HG02610 (cell line): ENCODE results near the gene WDR31.
"Not testable (repeated sequence)": the region's sequence is repeated elsewhere in the genome, so short reads cannot be mapped to it uniquely, and the experiment has no call there.

Experiments used
- ATAC-seq: cut with Tn5 transposase; IDR thresholded peaks from one replicate; pipeline ENCODE4 v1.9.1; 2021; ENCODE audit warnings: mild to moderate bottlenecking, moderate library complexity; ENCODE audit not compliant: unreplicated experiment

Gene WDR31

DNA sequence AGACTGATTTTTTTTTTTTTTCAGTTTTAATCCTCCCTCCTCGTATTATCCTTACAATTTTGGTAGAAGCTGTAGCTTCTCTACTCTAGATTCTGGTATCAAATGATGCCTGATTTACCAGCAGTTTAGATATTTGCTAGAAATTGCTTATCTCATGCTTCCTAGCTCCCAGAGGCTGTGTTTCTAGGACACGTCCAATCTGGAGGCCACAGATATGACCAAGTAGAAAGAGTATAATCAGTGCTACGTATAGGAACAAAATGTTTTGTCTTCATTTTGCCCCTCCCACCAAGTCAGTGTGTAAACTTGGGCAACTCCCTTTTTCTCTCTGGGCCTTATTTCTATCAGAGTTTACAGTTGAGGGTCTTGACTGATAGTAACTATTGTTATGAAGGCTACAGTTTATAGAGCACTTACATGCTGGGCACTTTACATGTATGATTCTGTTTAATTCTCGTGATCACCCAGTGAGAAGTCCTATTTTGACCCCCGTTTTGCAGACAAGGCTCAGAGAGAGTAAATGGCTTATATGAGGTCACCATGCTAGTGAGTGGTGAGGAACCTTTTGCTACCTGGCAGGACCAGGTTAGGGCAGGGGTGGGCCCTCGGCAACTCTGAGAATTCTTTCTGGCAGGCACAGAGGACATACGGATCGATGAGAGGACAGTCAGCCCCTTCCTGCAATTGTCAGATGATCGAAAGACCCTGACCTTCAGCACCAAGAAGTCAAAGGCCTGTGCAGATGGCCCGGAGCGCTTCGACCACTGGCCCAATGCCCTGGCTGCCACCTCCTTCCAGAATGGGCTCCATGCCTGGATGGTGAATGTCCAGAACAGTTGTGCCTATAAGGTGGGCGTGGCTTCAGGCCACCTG, 29.1 kb upstream of the WDR31 start:
- ATAC-seq: no peak

DNA sequence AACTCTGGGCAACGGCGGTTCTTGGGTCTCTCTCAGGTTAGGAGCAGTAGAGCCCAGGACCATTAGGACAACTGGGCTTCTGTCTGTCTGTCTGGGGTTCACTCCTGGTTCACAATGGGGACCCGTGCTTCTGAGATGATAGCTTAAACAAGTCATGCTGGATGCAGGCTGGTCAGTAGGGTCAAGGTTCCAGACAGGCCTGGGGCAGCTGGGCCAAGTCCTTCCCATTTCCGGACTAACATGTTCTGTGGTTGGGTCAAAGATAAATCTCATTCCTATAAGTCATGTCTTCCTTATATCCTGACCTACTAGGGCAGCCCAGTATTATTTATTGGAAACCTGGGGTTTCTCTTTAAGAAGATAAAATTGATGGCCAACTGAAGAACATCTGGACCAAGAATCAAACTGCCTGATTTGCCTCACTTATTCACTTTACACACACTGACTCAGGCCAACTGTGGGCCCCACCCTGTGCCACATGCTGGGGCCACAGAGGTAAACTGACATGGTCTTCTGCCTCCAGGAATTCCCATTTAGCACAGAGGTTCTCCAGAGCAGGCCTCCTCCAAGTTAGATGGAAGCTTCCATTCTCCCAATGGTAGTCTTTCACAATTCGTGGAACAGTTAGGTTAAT, 28.4 kb upstream of the WDR31 start:
- ATAC-seq: no peak

DNA sequence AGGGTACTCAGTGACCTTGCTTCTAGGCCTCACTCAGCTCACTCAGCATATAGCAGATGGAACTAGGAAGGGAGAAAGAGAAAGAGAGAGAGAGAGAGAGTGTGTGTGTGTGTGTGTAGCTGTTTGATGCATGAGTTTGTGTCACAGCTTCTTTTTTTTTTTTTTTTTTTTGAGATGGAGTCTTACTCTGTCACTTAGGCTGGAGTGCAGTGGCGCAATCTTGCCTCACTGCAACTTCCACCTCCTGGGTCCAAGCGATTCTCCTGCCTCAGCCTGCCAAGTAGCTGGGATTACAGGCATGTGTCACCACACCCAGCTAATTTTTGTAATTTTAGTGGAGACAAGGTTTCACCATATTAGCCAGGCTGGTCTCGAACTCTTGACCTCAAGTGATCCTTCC, 25.6 kb upstream of the WDR31 start:
- not testable (repeated sequence) for ATAC-seq

DNA sequence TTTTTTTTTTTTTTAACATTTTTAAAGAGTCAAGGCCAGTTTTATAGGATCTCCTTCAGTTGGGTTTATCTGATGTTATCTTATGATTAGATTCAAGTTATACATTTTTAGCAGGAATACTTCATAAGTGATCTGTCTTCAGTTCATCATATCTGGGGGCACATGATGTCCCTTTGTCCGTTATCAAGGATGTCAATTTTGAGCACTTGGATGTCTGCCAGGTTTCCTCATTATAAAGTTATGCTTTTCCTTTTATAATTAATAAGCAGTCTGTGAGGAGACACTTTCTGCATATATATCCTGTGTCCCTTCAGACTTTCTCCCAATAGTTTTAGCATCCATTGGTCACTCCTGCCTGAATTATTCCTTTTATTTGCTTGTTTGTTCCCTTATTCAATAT, 24.9 kb upstream of the WDR31 start:
- ATAC-seq: no peak

DNA sequence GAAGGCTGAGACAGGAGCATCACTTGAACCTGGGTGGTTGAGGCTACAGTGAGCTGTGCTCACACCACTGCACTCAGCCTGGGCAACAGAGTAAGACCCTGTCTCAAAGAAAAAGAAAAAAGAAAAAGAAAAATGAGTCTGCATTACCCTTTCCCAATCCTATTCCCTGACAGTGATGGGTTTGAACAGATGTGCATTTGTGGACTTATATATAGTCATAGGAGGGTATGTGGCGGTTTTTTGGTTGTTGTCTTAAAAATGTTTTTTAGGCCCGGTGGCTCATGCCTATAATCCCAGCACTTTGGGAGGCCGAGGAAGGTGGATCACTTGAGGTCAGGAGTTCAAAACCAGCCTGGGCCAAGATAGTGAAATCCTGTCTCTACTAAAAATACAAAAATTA, 23.3 kb upstream of the WDR31 start:
- ATAC-seq: no peak

DNA sequence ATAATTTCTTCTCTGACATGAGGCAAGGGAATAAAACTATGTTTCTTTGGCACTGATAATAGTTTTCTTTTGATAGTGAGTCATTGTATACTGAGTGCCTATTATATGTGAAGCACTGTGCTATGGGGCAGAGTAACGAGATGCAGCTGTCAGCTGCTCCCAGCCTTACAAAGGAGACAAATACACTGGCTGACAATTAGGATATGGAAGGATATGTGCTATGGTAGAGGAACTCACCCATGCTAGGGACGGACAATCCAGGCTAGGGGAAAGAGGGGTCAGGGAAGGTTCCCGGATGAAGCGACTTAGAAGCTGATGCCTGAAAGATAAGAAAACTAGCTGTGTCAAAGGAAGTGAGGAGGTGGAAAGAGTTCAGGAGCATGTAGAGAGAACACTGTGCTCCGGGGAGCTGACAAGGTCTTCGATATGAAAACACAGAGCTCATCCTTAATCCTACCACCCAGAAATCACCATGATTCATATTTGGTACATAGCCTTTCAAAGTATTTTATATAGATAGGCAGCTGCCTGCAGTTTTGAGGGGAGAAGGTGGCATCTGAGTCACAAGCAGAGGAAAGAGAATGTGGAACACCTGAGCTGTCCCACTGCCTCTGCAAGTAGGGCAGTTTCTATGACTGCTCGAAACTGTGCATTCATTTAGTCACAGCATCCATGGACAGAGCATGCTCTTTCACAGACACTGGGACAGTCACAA, 21.4 kb upstream of the WDR31 start:
- no peak for ATAC-seq

DNA sequence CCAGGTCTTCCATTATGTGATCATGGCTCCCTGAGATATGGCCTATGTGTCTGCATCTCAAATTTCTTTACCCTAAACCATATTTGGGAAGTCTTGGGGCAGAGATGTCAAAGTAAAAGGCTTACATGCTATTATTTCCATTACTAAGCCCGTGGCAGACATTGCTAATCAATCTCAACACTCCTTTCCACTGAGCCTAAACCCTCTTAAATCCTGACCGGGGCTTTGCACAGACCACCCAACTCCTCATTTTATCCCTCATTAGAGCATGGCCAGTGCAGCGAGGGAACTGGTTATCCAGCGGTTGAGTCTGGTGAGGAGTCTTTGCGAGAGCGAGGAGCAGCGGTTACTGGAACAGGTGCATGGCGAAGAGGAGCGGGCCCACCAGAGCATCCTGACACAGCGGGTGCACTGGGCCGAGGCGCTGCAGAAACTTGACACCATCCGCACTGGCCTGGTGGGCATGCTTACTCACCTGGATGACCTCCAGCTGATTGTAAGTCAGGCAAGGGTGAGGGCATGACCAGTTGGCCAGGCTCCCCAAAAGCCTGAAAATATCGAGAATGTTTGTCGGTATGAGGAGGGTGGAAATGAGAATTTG, 20.3 kb upstream of the WDR31 start:
- no peak for ATAC-seq

DNA sequence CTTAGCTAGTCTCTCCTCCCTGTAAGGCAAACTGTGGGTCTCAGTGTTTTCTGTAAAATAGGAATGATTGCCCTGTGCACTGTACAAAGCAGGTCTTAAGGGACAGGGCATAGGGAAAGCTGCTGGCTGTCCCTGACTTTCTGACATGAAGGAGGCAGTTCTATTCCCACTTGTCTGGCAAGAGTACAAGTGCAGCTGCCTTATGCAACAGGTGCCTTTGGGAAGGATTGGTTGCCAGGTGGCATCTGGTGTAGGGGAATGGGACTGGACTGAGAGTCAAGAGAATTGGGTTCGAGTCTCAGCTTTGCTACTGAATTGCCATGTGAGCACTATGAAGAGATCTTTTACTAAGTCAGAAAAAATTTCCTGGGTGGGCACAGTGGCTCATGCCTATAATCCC, 19.3 kb upstream of the WDR31 start:
- ATAC-seq: no peak

DNA sequence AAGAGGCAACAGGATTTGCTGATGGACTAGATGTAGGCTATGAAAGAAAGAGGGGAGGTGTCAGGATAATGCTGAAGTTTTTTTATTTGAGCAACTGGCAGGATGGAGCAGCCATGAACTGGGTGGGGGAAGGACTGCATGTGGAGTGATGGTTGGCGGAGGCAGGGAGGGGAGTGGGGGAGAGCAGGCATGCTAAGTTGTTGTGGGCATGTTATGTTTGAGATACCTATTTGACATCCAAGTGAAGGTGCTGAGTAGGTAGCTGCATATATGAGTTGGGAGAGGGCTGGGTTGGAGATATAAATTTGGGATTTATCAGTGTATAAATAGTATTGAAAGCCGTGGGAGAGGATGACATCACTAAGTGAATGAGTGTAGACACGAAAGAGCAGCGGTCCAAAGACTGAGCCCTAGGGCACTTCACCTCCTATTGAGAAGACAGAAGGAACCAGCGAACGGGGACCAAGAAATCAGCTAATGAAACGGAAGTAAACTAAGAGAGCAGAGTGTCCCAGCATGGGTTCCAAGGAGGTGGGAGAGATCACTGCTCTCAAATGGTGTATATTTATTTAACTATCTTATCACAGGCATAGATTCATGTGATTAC, 16.7 kb upstream of the WDR31 start:
- no peak for ATAC-seq

DNA sequence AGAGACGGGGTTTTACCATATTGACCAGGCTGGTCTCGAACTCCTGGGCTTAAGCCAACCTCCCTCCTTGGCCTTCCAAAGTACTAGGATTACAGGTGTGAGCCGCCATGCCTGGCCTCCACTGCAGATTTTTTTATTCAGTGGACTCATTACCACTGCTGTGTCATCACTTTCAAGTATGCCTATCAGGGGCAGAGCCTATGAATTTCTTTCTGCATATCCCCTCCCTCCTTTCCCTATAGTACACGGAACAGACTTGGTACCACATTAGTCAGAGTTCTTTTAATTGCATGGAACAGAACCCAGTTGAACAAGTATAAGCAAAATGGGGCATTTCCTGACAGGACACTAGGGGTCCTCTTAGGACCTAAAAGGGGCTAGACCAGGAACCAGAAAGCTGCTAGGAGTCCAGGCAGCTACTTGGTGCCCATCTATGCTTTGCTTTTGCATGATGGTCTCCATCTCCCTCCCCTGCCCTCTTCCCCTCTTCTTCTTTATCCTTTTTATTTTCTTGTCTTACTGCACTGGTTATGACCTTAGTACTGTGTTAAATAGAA, 15.0 kb upstream of the WDR31 start:
- ATAC-seq: no peak

DNA sequence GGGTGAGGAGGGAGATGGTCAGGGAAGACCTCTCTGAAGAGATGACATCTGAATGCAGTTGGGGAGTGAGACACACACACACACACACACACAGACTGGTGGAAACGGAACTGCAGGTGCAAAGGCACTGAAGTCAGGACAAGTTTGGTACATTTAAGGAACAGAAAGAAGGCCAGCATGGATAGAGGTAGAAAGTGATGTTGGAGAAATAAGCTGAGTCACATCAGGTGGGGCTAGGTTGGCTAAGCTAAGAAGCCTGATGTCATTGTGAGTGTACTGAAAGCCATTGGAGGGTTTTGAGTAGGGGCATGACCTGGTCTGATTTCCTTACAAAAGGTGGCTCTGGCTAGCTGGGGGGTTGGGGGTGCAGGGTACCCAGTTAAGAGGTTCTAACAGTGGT, 12.3 kb upstream of the WDR31 start:
- no peak for ATAC-seq

DNA sequence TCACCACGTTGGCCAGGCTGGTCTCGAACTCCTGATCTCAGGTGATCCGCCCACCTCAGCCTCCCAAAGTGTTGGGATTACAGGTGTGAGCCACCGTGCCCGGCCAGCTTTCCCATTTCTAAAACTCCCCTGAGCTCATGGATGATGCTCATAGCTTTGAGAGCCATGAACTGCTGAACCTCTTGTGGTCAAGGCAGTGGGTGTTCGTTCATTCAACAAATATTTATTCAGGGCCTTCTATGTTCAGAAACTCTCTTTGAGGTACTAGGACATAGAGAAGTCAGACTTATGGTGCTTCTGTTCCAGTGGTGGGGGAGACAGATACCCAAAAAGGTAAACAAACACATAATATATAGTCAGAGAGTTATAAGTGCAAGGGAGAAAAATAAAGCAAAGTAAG, 11.9 kb upstream of the WDR31 start:
- ATAC-seq: no peak

DNA sequence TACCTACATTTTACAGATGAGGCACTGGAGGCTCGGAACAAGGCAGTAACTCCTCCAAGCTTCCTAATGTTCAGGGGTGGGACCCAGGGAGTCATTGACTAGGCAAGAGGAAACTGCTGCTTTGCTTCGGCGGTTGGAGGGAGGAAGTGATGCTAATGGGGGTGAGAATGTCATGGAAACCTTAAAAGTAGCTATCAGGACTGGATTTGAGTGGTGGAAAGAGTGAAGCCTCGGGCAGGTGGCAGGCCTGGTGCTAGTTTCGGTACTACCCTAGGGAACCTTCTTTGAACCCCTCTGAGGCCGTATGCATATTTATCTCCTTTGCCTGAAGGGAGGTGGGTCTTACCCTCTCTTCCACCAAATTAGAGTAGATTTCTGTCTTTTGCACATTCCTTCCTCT, 10.9 kb upstream of the WDR31 start:
- peak; percentile 52 for ATAC-seq

DNA sequence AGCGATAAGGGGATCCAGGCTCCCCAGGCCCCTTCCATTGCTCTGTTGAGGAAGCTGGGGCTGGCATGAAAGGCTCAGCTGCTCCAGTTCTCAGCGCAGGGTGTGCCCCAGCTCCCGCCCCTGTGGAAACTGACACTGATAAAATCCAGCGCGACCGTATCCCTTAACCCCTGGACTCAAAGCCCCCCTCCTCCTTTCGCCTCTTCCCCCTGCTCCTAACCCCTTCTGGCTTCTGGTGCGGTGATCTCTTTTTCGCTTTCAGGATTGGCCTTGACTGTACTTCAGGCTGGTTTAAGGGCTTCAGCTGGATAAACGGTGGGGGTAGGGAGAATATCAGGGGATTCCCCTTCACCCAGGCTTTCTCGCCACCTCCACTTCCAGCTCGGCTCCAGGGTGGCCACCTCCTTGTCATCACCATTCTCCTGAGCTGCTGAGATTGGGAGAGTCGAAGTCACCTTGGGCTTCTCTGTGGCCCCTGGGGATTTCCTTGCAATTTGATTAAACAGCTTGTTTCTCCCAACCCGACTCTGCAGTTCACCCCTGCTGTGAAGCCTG, 10.1 kb upstream of the WDR31 start:
- ATAC-seq: no peak

DNA sequence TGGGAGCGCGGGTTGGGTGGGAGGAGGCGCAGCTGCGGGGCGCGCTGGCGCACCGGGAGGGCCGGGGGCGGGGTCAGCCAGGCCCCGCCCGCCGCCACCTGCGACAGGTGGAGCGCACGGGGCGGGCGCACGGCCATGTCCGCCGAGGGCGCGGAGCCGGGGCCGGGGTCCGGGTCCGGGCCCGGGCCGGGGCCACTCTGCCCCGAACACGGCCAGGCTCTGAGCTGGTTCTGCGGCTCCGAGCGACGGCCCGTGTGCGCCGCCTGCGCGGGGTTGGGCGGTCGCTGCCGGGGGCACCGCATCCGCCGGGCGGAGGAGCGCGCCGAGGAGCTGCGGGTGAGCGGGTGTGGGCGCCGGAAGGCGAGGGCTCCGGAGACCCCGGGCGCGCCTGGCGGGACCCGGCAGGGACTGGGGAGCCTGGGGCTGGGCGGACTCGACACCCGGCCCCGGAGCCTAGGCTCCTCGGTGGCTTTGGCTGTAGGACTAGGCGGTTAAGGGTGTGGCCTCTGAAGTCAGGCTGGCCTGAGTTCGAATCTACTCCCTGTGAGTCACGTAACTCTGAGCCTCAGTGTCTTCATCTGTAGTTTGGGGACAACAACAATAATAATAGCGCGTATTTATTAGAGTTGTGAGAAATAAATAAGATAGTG, 9.5 kb upstream of the WDR31 start, which contains the start of gene BSPRY:
TSS of gene BSPRY (plus strand) at position 97 of the 650 bp plus-strand sequence. CDS start at position 136, 39 bp downstream.
- ATAC-seq: peak; percentile 30

DNA sequence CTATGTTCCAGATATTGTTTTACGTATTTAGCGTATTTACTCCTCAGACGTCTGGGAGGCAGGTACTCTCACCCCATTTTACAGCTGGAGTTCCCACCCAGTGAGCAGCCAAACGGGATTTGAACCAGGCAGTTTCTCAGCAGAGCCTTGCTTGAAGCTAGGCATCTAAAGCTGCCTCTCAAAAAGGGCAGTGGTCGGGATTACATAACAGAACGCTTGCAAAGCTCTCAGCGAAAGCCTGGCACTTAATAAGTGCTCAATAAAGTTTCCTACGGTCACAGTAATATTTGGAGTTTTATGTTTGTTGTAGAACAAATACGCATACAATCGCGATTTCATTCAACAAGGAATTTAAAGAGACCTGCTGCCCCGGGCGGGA, 9.0 kb upstream of the WDR31 start:
- no peak for ATAC-seq

DNA sequence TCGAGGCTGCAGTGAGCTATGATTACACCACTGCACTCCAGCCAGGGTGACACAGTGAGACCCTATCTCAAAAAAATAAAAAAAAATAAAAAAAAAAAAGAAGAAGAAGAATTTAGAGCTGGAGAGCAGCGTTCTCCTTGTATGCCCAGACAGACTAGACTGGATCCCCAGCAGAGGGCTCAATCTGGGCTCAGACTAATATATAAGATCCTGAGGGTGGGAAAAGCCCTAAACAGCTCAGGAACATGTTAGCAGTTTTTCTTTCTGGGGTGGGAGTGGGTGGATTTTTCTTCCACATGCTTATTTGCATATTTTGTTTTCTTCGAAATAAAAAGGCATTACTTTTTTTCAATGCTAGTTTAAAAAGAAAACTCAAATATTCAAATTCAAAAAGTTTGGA, 8.4 kb upstream of the WDR31 start:
- ATAC-seq: no peak

DNA sequence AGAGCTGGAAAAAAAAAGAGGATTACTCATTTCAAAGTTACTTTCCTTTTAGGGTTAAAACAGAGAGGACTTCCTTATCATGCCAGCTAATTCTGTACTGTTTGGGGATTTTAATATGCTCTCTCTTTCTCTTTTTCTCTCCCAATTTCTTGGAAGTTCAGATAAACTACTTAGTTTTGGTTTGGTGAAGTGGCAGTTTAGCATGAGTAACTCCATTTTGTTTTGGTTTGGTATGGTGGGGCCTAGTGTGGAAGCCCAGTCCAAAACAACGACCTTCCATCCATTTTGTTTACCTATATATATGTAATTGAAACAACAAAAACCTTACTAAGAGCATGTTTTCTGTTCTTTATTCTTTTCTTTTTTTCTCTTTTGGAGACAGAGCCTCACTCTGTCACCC, 5.6 kb upstream of the WDR31 start:
- ATAC-seq: no peak

DNA sequence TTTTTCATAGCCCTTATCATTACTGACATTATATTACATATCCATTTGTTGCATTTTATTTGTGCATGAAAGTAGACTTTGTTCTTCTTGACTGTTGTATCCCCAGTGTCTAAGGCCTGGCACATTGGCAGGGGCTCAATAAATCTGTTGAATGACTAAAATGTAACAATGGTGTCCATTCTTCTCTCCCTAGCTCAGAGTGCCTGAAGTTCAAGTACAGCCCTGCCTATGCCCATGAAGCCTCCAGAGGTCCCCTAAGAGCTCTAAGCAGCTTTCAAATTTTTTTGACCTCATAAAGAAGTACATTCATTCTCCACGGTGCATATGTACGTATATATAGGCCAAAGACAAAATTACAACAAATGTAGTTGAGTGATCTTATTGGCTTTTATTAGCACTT, 5.1 kb upstream of the WDR31 start:
- no peak for ATAC-seq

DNA sequence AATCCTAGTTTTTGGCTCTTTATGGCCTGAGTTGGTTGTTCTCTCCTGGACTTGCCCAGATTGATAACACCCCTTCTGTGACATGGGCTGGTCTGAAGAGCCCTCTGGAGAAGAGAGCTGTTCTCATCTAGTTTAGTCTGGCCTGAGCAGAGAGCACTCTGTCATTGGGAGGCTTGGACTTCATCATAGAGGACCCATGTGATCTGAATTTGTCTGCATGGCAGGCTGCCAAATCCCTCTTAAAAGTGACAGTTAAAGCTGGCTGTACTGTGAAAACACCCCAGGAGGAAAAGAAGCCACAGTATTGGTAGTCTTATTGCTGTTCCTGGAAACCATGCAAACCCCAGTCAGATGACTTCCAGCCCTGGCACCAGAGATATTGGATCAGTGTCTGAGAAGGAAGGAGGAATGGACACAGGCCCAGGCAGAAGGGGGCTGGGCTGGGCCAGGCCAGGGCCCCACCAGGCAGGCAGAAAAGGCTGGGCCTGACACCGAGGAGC, 3.7 kb upstream of the WDR31 start:
- ATAC-seq: no peak
